ES-I3 (cell line): ENCODE data around the gene DUSP11.
"Not testable (repeated sequence)": the region's sequence is repeated elsewhere in the genome, so short reads cannot be mapped to it uniquely, and the experiment has no call there.

Experiments
- H3K36me3 ChIP-seq: 2 replicates; pipeline ENCODE4 v1.6.1; 2013; ENCODE audit warnings: mild to moderate bottlenecking, low read length, control low read depth, moderate library complexity; ENCODE audit not compliant: insufficient read depth
- H3K4me1 ChIP-seq: 2 replicates; pipeline ENCODE4 v1.6.1; 2013; ENCODE audit warnings: mild to moderate bottlenecking, control low read depth, low read length; ENCODE audit not compliant: insufficient read depth
- H3K9ac ChIP-seq: 2 replicates; pipeline ENCODE4 v1.6.1; 2013; ENCODE audit warnings: low read depth, mild to moderate bottlenecking, low read length, moderate library complexity
- H3K9me3 ChIP-seq: 2 replicates; pipeline ENCODE4 v1.6.1; 2013; ENCODE audit warnings: mild to moderate bottlenecking, low read length, moderate library complexity; ENCODE audit not compliant: control insufficient read depth, insufficient read depth

Gene DUSP11

DNA sequence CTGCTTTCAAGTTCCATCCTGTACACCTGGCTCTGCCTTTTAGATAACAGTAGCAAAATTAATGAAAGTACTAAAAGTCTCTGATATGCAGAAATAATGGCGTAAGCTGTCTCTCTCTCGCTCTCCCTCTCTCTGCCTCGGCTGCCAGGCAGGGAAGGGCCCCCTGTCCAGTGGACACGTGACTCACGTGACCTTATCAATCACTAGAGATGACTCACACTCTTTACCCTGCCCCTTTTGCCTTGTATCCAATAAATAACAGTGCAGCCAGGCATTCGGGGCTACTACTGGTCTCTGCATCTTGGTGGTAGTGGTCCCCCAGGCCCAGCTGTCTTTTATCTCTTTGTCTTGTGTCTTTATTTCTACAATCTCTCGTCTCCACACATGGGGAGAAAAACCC is 25.6 kb downstream of the DUSP11 start:
- not testable (repeated sequence) for H3K4me1 ChIP-seq, H3K9me3 ChIP-seq, H3K9ac ChIP-seq
- peaks cover 14% of the 10 kb centered on the region; the same call in 1 of the 2 replicates for H3K36me3 ChIP-seq

- H3K9ac ChIP-seq = no peak overlapping the region
- H3K9me3 ChIP-seq = no peaks in the 10 kb centered on the region
- peaks cover 16% of the 10 kb centered on the region for H3K36me3 ChIP-seq
- no peaks in the 10 kb centered on the region for H3K4me1 ChIP-seq
Measured at GRCh38 chr2:73749314-73749713, 30.6 kb downstream of the DUSP11 start.

- Histone ChIP-seq H3K9me3 (no peaks in the 10 kb centered on the region), H3K4me1 (no peaks in the 10 kb centered on the region), H3K9ac (no peak overlapping the region), H3K36me3 (peaks cover 7% of the 10 kb centered on the region)
Measured at GRCh38 chr2:73746877-73747208, 33.1 kb downstream of the DUSP11 start.

GRCh38 chr2:73746015-73746876 is 33.7 kb downstream of the DUSP11 start:
- H3K36me3 ChIP-seq = peaks cover 6% of the 10 kb centered on the region
- H3K9me3 ChIP-seq = no peaks in the 10 kb centered on the region
- no peaks in the 10 kb centered on the region for H3K4me1 ChIP-seq
- H3K9ac ChIP-seq = no peak overlapping the region

- H3K36me3 ChIP-seq = no peaks in the 10 kb centered on the region; the same call in 1 of the 2 replicates
- no peaks in the 10 kb centered on the region for H3K9me3 ChIP-seq
- no peaks in the 10 kb centered on the region for H3K4me1 ChIP-seq
- H3K9ac ChIP-seq = no peak overlapping the region
Measured at GRCh38 chr2:73740767-73741166, 39.1 kb downstream of the DUSP11 start.

DNA sequence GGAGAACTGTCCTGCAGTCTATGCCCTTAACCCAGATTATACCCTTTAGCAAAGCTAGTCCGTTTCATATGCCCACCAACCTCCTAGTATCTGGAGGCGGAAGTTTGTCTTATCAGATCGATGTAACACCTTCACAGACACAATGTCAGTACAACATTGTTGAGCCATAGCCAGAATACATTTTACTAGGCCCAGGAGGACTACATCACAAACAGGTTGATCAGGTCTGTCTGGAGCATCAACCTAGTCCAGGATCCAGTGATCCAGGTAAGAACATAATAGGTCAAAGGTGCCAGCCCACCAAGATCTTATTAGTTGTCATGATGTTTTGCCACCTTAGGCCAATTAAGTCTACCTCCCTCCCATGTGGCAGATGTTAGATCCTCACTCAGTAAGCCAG is 40.8 kb downstream of the DUSP11 start:
- Histone ChIP-seq H3K9me3 (no peaks in the 10 kb centered on the region), H3K4me1 (no peaks in the 10 kb centered on the region), H3K36me3 (no peaks in the 10 kb centered on the region), H3K9ac (no peak overlapping the region)

GRCh38 chr2:73736855-73737779 is 42.8 kb downstream of the DUSP11 start, which contains the start of gene TPRKB:
Gene TPRKB (minus strand): TSS chr2:73737345. CDS start chr2:73734569, 2,776 bp downstream.
- Histone ChIP-seq H3K36me3 (peaks cover 5% of the 10 kb centered on the region; the same call in 1 of the 2 replicates), H3K9ac (peak within 1 kb of the TSS; percentile 80), H3K4me1 (no peaks in the 10 kb centered on the region), H3K9me3 (no peaks in the 10 kb centered on the region)

DNA sequence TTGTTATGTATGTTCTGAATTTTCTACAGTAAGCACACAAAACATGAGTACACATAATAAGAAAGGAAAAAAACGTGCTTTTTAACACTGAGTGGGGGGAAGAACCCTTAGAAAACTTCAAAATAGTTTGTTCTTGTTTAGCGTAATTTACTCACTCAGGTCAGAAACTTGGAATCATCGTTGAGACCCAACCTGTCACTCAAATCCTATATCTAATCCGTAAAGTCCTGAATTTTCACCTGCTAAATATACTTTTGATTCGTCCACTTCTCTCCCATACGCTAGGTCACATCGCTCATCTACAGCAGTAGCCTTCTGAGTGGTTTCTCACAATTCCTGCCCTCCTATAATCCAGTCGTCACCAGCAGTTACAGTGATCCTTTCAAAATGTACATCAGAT is 43.5 kb downstream of the DUSP11 start:
- no peaks in the 10 kb centered on the region for H3K4me1 ChIP-seq
- no peaks in the 10 kb centered on the region for H3K9me3 ChIP-seq
- H3K36me3 ChIP-seq = peaks cover 8% of the 10 kb centered on the region; the same call in 1 of the 2 replicates
- H3K9ac ChIP-seq = peak overlapping the region; percentile 80

GRCh38 chr2:73730810-73731209 is 49.1 kb downstream of the DUSP11 start:
- H3K9ac ChIP-seq = no peak overlapping the region
- H3K36me3 ChIP-seq = peaks cover 8% of the 10 kb centered on the region; the same call in 1 of the 2 replicates
- H3K4me1 ChIP-seq = no peaks in the 10 kb centered on the region
- H3K9me3 ChIP-seq = no peaks in the 10 kb centered on the region

GRCh38 chr2:73728711-73729110 is 51.2 kb downstream of the DUSP11 start:
- peaks cover 8% of the 10 kb centered on the region; the same call in 1 of the 2 replicates for H3K36me3 ChIP-seq
- no peak overlapping the region for H3K9ac ChIP-seq
- H3K4me1 ChIP-seq = no peaks in the 10 kb centered on the region
- no peaks in the 10 kb centered on the region for H3K9me3 ChIP-seq

DNA sequence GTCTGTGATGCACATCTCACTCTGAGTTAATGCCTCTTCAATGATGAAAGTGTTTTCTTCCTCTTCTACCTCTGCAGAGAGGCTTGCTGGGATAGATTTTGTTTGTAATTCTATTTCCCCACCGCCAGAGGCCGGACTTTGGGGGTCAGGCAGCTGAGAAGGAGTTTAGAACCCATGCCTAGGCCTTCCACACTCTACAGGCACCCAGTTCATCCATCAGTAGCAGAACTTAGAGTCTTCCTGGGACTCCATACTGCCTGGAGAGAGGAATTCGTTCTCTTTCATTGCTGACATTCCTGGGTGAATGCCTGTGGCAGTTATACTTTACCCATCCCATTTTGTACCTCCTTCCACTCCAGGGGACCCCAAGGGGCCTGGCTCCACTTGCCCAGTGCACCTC is 51.9 kb downstream of the DUSP11 start:
- peaks cover 4% of the 10 kb centered on the region; the same call in 1 of the 2 replicates for H3K36me3 ChIP-seq
- no peaks in the 10 kb centered on the region for H3K4me1 ChIP-seq
- H3K9ac ChIP-seq = no peak overlapping the region
- H3K9me3 ChIP-seq = no peaks in the 10 kb centered on the region

DNA sequence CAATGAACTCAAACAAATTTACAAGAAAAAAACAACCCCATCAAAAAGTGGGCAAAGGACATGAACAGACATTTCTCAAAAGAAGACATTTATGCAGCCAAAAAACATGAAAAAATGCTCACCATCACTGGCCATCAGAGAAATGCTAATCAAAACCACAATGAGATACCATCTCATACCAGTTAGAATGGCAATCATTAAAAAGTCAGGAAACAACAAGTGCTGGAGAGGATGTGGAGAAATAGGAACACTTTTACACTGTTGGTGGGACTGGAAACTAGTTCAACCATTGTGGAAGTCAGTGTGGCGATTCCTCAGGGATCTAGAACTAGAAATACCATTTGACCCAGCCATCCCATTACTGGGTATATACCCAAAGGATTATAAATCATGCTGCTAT is 53.2 kb downstream of the DUSP11 start:
- H3K9ac ChIP-seq, H3K4me1 ChIP-seq, H3K36me3 ChIP-seq, H3K9me3 ChIP-seq: not testable (repeated sequence)

DNA sequence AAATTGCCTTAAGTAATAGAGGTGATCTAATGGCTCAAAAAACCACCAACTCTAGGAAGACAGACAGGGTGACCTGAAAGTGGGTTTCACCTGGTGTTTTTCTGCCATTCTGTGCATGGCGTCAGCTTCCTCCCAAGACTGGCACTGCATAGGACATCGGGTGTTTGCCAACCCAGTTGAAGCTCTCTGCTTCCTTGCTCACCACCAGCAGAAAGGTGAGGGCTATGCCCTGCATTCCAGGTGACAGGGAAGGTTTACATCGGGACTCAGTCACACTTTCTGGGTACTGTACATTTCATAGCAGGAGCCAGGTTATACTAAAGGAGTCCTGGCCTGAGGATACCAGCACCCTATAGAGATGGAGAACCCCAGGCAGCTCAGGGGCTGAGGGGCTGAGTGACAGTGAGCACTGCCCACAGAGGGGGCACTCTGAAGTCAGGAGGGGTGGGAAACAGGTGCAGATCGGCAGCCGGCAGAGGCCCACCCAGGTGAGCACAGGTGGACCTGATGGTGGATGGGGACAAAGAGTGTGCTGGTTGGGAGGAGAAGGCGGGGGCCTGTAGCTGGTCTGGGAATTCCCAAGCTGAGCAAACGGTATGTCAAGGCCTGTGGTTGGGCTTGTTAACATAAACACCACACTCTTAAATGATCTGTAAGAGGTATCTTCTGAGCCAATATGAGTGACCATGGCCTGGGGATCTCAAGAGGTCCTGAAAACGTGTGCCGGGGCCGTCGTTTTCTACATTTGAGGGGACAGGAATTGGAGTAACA is 60.9 kb downstream of the DUSP11 start:
- peaks cover 3% of the 10 kb centered on the region; the same call in 1 of the 2 replicates for H3K9me3 ChIP-seq
- H3K9ac ChIP-seq = no peak overlapping the region
- no peaks in the 10 kb centered on the region for H3K36me3 ChIP-seq
- H3K4me1 ChIP-seq = no peaks in the 10 kb centered on the region

GRCh38 chr2:73718421-73718820 is 61.5 kb downstream of the DUSP11 start:
- Histone ChIP-seq H3K4me1 (no peaks in the 10 kb centered on the region), H3K9me3 (peaks cover 3% of the 10 kb centered on the region; the same call in 1 of the 2 replicates), H3K9ac (no peak overlapping the region), H3K36me3 (no peaks in the 10 kb centered on the region)
